ENCODE results near the gene EFCAB11.
A peak's percentile ranks its signal among the peaks of the same experiment; 100 is the strongest.

Gene EFCAB11

DNA sequence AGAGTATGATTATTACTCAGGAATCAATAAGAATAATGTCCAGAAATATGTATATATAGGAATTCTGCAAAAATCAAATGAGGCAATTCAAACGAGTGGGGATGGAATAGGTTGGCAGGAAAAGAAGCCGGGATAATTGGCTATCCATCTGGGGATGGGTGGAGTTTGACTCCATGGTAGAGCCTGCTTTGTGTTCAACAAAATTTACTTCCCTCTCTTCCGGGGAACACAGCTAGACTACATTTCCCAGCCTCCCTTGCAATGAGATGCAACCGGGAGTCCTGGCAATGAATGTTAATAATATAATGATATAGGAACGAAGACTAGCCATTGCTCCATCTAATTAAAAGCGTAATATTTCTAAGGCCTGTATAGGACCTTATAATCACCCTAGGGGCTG, 146.6 kb downstream of the EFCAB11 start:
- DNase-seq: no peak

- no peak for DNase-seq
These were observed 147.4 kb downstream of the EFCAB11 start for GRCh38 chr14:89807151-89807550.

GRCh38 chr14:89806451-89806850, 148.1 kb downstream of the EFCAB11 start:
- no peak for DNase-seq

- no peak for DNase-seq
These were observed 149.0 kb downstream of the EFCAB11 start for GRCh38 chr14:89805501-89805900.

DNA sequence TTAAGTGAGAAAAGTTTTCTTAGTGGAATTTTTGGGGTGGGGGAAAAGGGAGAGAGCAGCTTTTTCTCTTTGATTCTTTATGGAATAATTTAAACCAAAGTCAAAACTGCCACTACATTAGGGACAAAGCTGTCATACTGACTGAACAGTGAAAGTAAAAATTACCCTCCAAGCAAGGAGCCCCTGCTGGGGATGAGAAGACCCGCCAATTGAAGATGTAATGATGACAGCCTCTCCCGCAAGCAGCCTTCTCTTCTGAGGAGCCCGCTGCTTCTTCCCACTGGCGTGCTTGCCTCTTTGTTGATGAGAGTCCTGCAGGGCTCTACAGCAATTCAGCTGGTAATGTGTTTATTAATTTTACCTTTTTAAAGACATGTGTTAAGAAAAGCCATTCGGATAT, 151.0 kb downstream of the EFCAB11 start:
- DNase-seq: no peak

DNA sequence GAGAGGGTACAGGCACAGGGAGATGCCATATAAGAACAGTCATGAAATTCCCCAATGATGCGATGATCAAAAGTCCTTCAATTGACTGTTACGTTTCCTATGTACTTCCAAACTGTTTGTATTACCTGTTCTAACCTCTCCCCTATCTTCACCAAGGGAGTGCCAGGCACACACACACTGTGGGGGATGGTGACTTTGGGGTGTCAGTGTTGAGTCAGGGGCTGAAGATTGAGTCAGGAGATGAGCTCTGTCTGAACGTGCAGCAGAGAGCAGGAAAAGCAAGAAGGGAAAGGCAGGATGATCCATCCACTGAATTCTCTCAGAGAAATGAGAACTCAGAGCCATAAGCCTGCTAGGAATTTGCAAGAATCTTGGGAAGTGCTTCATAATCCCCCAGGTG, 153.4 kb downstream of the EFCAB11 start:
- DNase-seq: no peak

- DNase-seq: no peak
These were observed 156.2 kb downstream of the EFCAB11 start for GRCh38 chr14:89798212-89798773.

GRCh38 chr14:89797148-89797547, 157.4 kb downstream of the EFCAB11 start:
- DNase-seq: no peak

DNA sequence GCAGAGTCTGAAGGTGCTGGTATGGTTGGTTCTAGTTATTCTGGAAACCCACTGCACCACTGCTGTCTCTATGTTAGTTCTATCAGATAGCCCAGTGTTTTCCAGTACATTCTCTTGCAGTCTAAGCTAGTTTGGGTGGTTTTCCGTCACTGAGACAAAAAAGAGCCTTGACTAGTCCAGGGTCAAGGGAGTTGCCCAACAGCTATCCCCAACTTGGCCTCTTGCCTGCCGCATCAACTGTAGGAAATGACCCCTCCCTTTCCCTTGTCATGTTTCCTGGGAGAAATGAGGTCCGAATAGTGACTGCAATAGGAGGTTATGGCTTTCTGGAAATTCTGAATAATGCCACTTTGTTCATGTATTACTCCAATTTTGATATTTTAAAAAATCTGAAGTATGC, 160.4 kb downstream of the EFCAB11 start:
- DNase-seq: no peak

- no peak for DNase-seq
These were observed 161.2 kb downstream of the EFCAB11 start for GRCh38 chr14:89793367-89793716.

DNA sequence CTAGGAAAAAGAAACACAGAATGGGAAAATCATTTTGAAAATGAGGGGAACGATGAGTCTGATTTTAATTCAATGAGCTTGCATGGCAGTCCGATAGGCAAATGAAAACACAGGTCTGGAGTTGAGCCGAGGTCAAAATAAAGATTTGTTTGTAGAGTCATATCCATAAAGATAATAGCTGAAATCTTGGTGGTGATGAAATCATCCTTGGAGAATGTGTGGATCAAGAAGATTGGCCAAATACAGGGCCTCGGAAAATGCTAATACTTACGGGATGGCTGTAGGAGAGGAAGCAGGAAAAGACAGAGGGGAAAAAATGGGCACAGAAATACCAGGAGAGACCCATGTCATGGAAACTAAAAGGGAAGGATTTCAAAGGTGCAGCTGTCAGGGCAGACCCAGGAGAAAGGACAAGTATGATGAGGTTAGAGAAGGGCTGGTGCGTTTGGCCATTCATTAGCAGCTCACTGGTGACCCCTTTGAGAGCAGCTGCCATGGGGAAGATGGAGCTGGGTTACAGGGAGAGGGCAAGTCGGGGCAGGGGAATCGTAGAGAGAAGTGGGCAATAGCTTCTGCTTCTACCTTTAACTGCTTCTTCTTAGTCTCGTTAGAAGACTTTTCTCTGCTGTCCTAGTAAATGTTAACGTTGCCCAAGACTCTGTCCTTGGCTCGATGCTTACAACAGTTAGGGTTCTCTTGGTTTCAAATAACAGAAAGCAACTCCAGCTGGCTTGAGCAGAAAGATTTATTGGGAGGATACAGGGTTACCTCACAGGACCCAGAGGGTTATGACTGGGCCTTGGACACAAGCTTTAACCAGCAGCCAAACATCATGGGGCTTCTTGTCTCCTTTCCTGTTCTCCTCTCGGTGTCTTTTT, 161.8 kb downstream of the EFCAB11 start:
- no peak for DNase-seq

- no peak for DNase-seq
These were observed 167.0 kb downstream of the EFCAB11 start for GRCh38 chr14:89787525-89787924.

DNA sequence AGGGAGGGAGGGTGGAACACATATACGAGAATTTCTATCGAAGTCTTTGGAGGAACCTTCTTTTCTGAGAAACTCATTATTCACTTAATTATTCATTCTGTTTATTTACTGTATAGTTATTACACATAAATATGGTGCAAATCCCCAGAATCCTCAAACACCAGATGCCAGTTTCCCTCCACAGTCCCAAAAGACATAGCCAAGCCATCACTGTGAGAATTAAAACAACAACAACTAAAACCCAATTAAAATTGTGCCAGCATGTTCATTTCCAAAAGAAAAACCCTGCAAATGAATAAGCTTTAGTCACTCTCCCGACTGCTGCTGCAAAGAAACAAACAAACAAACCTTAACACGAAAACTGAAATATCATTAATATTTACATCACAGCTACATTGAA, 173.5 kb downstream of the EFCAB11 start:
- DNase-seq: no peak

DNA sequence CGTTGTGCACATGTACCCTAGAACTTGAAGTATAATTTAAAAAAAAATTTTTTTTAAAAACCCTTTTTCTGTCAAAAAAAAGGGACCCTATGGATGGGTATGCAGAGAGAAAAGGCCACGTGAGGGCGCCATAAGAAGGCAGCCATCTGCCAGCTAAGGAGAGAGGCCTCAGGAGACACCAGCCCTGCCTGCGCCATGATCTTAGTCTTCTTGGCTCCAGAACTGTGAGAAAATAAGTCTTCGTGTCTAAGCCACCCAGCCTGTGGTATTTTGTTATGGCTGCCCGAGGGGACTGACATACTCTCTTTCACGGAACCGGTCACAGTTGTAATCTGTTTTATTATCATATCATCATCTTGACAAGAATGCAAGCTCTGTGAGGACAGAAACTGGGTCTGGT, 174.8 kb downstream of the EFCAB11 start:
- DNase-seq: no peak

GRCh38 chr14:89775946-89776345, 178.6 kb downstream of the EFCAB11 start:
- no peak for DNase-seq

DNA sequence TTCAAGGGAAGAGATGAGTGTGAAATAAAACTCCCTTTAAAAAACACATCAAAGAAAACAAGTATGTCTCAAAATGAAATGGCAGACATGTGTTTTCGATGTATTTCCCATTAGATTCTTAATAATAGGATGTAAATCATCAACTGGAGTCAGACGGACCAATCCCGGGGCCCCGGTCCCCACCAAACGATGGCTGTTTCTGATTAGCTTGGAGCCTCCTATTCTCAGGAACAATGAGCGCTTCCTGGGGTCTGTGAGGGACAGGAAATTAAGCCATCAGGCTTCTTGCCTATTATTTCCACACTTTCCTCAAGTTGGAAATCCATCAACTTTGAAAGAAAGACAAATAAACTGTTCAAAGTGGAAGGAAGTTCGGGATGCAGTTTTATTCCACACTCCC, 179.4 kb downstream of the EFCAB11 start:
- no peak for DNase-seq

- peak; percentile 52 for DNase-seq
These were observed 180.8 kb downstream of the EFCAB11 start for GRCh38 chr14:89773644-89774316.

DNA sequence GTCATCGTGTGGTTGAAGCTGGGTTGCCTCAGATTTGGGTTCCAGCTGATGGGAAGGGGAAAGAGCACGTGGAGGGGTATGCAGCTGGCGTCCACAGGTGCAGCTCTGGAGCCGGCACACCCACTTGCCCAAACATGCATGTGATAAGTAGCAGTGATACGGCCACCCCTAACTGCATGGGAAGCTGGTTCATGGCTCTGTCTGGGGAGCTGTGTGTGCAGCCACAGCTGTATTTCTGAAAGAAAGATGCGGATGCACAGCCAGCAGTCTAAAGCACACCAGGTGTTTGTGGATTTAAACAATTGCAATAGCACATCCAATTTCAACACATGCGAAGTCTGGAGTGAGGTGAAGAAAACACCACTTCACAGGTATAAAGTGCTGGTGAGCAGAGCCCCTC, 181.4 kb downstream of the EFCAB11 start:
- DNase-seq: no peak

- no peak for DNase-seq
These were observed 183.3 kb downstream of the EFCAB11 start for GRCh38 chr14:89771251-89771650.

- DNase-seq: peak; percentile 52
These were observed 186.7 kb downstream of the EFCAB11 start for GRCh38 chr14:89767861-89768268.

- no peak for DNase-seq
These were observed 187.4 kb downstream of the EFCAB11 start for GRCh38 chr14:89767131-89767530.

- no peak for DNase-seq
These were observed 189.2 kb downstream of the EFCAB11 start for GRCh38 chr14:89765346-89765745.

- DNase-seq: no peak
These were observed 194.4 kb downstream of the EFCAB11 start for GRCh38 chr14:89760086-89760485.

DNA sequence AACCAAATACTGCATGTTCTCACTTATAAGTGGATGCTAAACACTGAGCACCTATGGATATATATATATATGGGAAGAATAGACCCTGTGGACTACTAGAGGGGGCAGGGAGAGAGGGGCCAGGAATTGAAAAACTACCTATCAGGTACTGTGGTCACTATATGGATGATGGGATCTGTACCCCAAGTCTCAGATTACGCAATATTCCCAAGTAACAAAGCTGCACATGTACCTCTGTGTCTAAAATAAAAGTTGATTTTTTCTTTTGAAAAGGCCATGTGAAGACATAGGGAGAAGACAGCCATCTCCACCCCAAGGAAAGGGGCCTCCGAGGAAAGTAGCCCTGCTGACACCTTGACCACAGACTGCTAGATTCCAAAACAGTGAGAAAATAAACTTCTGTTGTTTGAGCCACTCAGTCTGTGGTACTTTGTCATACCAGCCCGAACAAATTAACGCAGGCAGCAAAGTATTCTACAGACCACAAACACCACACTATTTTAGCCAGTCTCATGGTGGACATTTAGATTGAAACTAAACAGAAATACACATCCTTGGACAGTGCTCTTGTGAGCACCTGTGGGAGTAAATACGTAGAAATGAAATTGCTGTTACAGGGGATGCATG, 197.1 kb downstream of the EFCAB11 start:
- no peak for DNase-seq

Data from central memory CD4-positive, alpha-beta T cell (primary cell).